GM23338 (cell line): ENCODE measurements around the gene ZNF22.

Experiments
- CREB1 ChIP-seq: fragments of 250-450 bp; sonication (Bioruptor Pico); IDR thresholded peaks from 2 replicates; pipeline ENCODE4 v1.5.0; 2020; ENCODE audit warnings: low read depth, mild to moderate bottlenecking, moderate library complexity
- CTCF ChIP-seq, 2 experiments: fragments of 200-600 bp in 1 of 2; sonication (generic) in 1 of 2; conservative IDR thresholded peaks; 2 replicates each; pipeline versions ENCODE4 v1.5.1 to v1.6.1; 2016 to 2017; ENCODE audit warnings: antibody characterized with exemption in 2 of 2, low read depth in 2 of 2, mild to moderate bottlenecking in 2 of 2, moderate library complexity in 1 of 2
- POLR2AphosphoS5 ChIP-seq: IDR thresholded peaks from 2 replicates; pipeline ENCODE4 v1.6.1; 2016; ENCODE audit warnings: antibody characterized with exemption, low read depth
- REST ChIP-seq: IDR thresholded peaks from one replicate; pipeline ENCODE4 v1.6.1; 2018; ENCODE audit warnings: antibody characterized with exemption; ENCODE audit not compliant: unreplicated experiment
- ZNF331 ChIP-seq: fragments of 250-450 bp; sonication (Bioruptor Pico); IDR thresholded peaks from 2 replicates; pipeline ENCODE4 v1.5.0; 2020; ENCODE audit warnings: low read depth, mild to moderate bottlenecking, moderate library complexity
- ZNF462 ChIP-seq: fragments of 250-450 bp; sonication (Bioruptor Pico); IDR thresholded peaks from 2 replicates; pipeline ENCODE4 v1.5.0; 2020; ENCODE audit warnings: mild to moderate bottlenecking, moderate library complexity

GRCh38 chr10:44968091-44968490, 32.6 kb upstream of the ZNF22 start:
- no peak for TF ChIP-seq CREB1 (CRISPR knock-in tag)
- no peak for TF ChIP-seq CTCF (conservative IDR thresholded peaks at IDR 0.05; ENCODE audit: low read depth in 2 of 2)
- no peak for TF ChIP-seq POLR2AphosphoS5
- TF ChIP-seq ZNF462 (CRISPR knock-in tag), result no peak
- TF ChIP-seq REST, result no peak
- no peak for TF ChIP-seq ZNF331 (CRISPR knock-in tag)
